ENCODE results near the gene ADAMTS15.

DNA sequence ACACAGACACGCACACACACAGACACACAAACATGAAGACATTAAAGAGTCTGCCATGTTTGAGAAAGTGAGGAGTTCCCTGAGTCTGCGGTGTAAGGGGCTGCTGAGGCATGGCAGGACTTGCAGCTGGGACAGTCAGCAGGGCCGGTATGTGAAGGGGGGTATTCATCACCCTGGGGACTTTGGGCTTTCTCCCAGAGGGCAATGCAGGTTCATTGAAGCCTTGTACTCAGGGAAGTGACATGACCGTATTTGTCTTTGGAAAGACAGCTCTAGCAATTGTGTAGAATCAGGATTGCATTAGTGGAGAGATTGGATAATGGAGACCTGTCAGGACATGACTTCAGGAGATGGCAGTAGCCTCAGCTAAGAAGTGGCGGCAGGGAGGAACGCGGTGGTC, 10.6 kb upstream of the ADAMTS15 start:
- TF ChIP-seq POLR2A (IDR thresholded peaks at IDR 0.05; ENCODE audit: low read length) (no peak), GATA1 (IDR thresholded peaks at IDR 0.05; ENCODE audit: low read depth, low read length) (no peak)
